OCI-LY1 (cell line): ENCODE measurements around the gene FUT4.

ENCODE experiments used
- H2AFZ ChIP-seq: fragments of 200-600 bp; sonication (generic), shearing (Covaris generic); 2 replicates; pipeline ENCODE4 v1.6.0; 2014; ENCODE audit warnings: antibody characterized with exemption, mild to moderate bottlenecking, low read length
- H3F3A ChIP-seq: fragments of 200-600 bp; sonication (generic), shearing (Covaris generic); 2 replicates; pipeline ENCODE4 v1.6.0; 2014; ENCODE audit warnings: mild to moderate bottlenecking, antibody characterized with exemption, low read length, moderate library complexity; ENCODE audit not compliant: insufficient read depth
- H3K27ac ChIP-seq: fragments of 200-600 bp; sonication (generic); 2 replicates; pipeline ENCODE4 v1.5.1; 2014; ENCODE audit warnings: low read length, mixed run types, mild to moderate bottlenecking, low read depth; ENCODE audit not compliant: poor library complexity, severe bottlenecking
- H3K27me3 ChIP-seq: fragments of 200-600 bp; sonication (generic); 2 replicates; pipeline ENCODE4 v1.6.0; 2014; ENCODE audit warnings: antibody characterized with exemption, mild to moderate bottlenecking, low read length, moderate library complexity; ENCODE audit not compliant: insufficient read depth
- H3K36me3 ChIP-seq: fragments of 200-600 bp; sonication (generic); 2 replicates; pipeline ENCODE4 v1.6.1; 2014; ENCODE audit warnings: mild to moderate bottlenecking, antibody characterized with exemption, low read length, moderate library complexity, mixed read lengths; ENCODE audit not compliant: insufficient read depth
- H3K4me1 ChIP-seq: fragments of 200-600 bp; sonication (generic); 2 replicates; pipeline ENCODE4 v1.5.1; 2014; ENCODE audit warnings: mild to moderate bottlenecking, low read length, moderate library complexity; ENCODE audit not compliant: insufficient read depth, severe bottlenecking
- H3K4me2 ChIP-seq: fragments of 200-600 bp; sonication (generic), shearing (Covaris generic); 2 replicates; pipeline ENCODE4 v1.6.1; 2014; ENCODE audit warnings: low read length
- H3K4me3 ChIP-seq: fragments of 200-600 bp; sonication (generic); 2 replicates; pipeline ENCODE4 v1.5.1; 2014; ENCODE audit warnings: low read length, low read depth, mild to moderate bottlenecking, mixed read lengths; ENCODE audit not compliant: poor library complexity, severe bottlenecking
- H3K79me2 ChIP-seq: fragments of 200-600 bp; shearing (Covaris generic); 2 replicates; pipeline ENCODE4 v1.6.1; 2016; ENCODE audit warnings: mixed run types, low read length, mixed read lengths; ENCODE audit not compliant: insufficient read depth
- H3K9ac ChIP-seq: fragments of 200-600 bp; sonication (generic), shearing (Covaris generic); 2 replicates; pipeline ENCODE4 v1.6.1; 2014; ENCODE audit warnings: mild to moderate bottlenecking, low read length, mixed read lengths
- H3K9me2 ChIP-seq: fragments of 200-600 bp; sonication (generic), shearing (Covaris generic); 2 replicates; pipeline ENCODE4 v1.6.1; 2014; ENCODE audit warnings: low read depth, mild to moderate bottlenecking, low read length, mixed read lengths
- H3K9me3 ChIP-seq: fragments of 200-600 bp; shearing (Covaris generic); 2 replicates; pipeline ENCODE4 v1.6.1; 2014; ENCODE audit warnings: low read length, mixed read lengths
- H4K20me1 ChIP-seq: fragments of 200-600 bp; sonication (generic), shearing (Covaris generic); 2 replicates; pipeline ENCODE4 v1.6.0; 2016; ENCODE audit warnings: mild to moderate bottlenecking, low read length; ENCODE audit not compliant: insufficient read depth
- EZH2 ChIP-seq: fragments of 200-600 bp; sonication (generic), shearing (Covaris generic); IDR thresholded peaks from 2 replicates; pipeline ENCODE4 v1.8.0; 2017; ENCODE audit warnings: borderline replicate concordance, mixed run types, mild to moderate bottlenecking, antibody characterized with exemption, low read length, moderate library complexity, mixed read lengths
- TF ChIP-seq, protein P1 (sequence below): fragments of 200-600 bp; sonication (generic), shearing (Covaris generic); IDR thresholded peaks from 2 replicates; pipeline ENCODE4 v1.5.1; 2017; ENCODE audit warnings: mild to moderate bottlenecking, antibody characterized with exemption, low read length, moderate library complexity, mixed read lengths

Gene FUT4, protein sequence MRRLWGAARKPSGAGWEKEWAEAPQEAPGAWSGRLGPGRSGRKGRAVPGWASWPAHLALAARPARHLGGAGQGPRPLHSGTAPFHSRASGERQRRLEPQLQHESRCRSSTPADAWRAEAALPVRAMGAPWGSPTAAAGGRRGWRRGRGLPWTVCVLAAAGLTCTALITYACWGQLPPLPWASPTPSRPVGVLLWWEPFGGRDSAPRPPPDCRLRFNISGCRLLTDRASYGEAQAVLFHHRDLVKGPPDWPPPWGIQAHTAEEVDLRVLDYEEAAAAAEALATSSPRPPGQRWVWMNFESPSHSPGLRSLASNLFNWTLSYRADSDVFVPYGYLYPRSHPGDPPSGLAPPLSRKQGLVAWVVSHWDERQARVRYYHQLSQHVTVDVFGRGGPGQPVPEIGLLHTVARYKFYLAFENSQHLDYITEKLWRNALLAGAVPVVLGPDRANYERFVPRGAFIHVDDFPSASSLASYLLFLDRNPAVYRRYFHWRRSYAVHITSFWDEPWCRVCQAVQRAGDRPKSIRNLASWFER

GRCh38 chr11:94543695-94544645 lies at the start of gene FUT4:
FUT4 (plus strand) TSS chr11:94543921; CDS start chr11:94544134, 213 bp downstream.
- Histone ChIP-seq H3K9ac (no peak within 1 kb of the TSS), H3K4me3 (peak within 1 kb of the TSS; percentile 37), H3K27ac (no peak within 1 kb of the TSS), H4K20me1 (no peaks in the 10 kb centered on the region), H3K9me3 (no peaks in the 10 kb centered on the region), H3K4me2 (peak within 1 kb of the TSS; percentile 60), H3K27me3 (no peaks in the 10 kb centered on the region), H3F3A (no peaks in the 10 kb centered on the region), H3K9me2 (no peaks in the 10 kb centered on the region), H3K36me3 (no peaks in the 10 kb centered on the region), H3K79me2 (no peaks in the 10 kb centered on the region), H3K4me1 (no peaks in the 10 kb centered on the region), H2AFZ (no peak within 1 kb of the TSS)
- TF ChIP-seq, protein P1, sequence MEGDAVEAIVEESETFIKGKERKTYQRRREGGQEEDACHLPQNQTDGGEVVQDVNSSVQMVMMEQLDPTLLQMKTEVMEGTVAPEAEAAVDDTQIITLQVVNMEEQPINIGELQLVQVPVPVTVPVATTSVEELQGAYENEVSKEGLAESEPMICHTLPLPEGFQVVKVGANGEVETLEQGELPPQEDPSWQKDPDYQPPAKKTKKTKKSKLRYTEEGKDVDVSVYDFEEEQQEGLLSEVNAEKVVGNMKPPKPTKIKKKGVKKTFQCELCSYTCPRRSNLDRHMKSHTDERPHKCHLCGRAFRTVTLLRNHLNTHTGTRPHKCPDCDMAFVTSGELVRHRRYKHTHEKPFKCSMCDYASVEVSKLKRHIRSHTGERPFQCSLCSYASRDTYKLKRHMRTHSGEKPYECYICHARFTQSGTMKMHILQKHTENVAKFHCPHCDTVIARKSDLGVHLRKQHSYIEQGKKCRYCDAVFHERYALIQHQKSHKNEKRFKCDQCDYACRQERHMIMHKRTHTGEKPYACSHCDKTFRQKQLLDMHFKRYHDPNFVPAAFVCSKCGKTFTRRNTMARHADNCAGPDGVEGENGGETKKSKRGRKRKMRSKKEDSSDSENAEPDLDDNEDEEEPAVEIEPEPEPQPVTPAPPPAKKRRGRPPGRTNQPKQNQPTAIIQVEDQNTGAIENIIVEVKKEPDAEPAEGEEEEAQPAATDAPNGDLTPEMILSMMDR, result no peak
- TF ChIP-seq EZH2, result no peak

GRCh38 chr11:94494126-94494680 lies 49.5 kb upstream of the FUT4 start:
- Histone ChIP-seq H3K27me3 (no peaks in the 10 kb centered on the region), H3K4me3 (peak overlapping the region; percentile 95), H2AFZ (no peak overlapping the region; the same call in 1 of the 2 replicates), H3K79me2 (peaks cover 36% of the 10 kb centered on the region), H3K9ac (peak overlapping the region; percentile 95), H3K36me3 (peaks cover 43% of the 10 kb centered on the region), H3F3A (no peaks in the 10 kb centered on the region), H3K9me2 (no peaks in the 10 kb centered on the region), H3K27ac (peak overlapping the region; percentile 18), H4K20me1 (no peaks in the 10 kb centered on the region), H3K4me1 (peaks cover 35% of the 10 kb centered on the region), H3K4me2 (peak overlapping the region; percentile 86), H3K9me3 (no peaks in the 10 kb centered on the region)
- no peak for TF ChIP-seq EZH2
- TF ChIP-seq, protein P1, result no peak

DNA sequence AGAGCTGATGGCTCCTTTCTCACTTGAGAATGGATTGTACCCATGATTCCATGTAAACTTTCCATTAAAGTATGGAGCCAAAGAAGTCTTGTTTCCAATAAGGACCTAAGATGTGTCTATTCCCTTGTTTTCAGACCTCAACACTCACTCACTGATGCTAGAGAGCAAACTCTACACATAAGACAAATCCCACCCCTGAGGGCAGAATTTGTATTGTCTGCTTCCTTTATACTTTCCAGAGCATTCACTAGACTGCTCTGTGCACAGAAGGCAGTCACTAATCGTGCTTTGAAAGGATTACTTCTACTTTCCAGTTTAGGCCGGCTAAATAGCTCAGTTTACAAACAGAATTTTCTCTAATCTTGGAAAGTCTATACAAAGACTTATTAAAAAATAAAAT lies 43.5 kb upstream of the FUT4 start:
- no peak overlapping the region for H2AFZ ChIP-seq
- H3K9ac ChIP-seq, result no peak overlapping the region
- no peaks in the 10 kb centered on the region for H4K20me1 ChIP-seq
- H3K4me2 ChIP-seq, result no peak overlapping the region
- H3K36me3 ChIP-seq, result peaks cover 43% of the 10 kb centered on the region
- H3K9me3 ChIP-seq, result no peaks in the 10 kb centered on the region
- peaks cover 7% of the 10 kb centered on the region for H3K4me1 ChIP-seq
- peaks cover 3% of the 10 kb centered on the region; the same call in 1 of the 2 replicates for H3K79me2 ChIP-seq
- TF ChIP-seq EZH2, result no peak
- TF ChIP-seq, protein P1, result no peak
- H3K9me2 ChIP-seq, result no peaks in the 10 kb centered on the region
- no peaks in the 10 kb centered on the region for H3F3A ChIP-seq
- H3K27me3 ChIP-seq, result no peaks in the 10 kb centered on the region
- H3K4me3 ChIP-seq, result no peak overlapping the region
- H3K27ac ChIP-seq, result no peak overlapping the region
